Ishikawa (cell line): ENCODE measurements around the gene POT1.

Experiments used
- FOXM1 ChIP-seq: IDR thresholded peaks from 2 replicates; pipeline ENCODE4 v1.6.1; 2012; ENCODE audit warnings: low read depth, borderline replicate concordance
- NFIC ChIP-seq: IDR thresholded peaks from 2 replicates; pipeline ENCODE4 v1.6.1; 2012
- TAF1 ChIP-seq: IDR thresholded peaks from 2 replicates; pipeline ENCODE4 v1.6.1; 2012; ENCODE audit warnings: low read depth, mild to moderate bottlenecking
- TF ChIP-seq, protein P1 (sequence below): IDR thresholded peaks from 2 replicates; pipeline ENCODE4 v1.6.1; 2012
- TF ChIP-seq, protein P2 (sequence below): IDR thresholded peaks from 2 replicates; pipeline ENCODE4 v1.6.1; 2012

DNA sequence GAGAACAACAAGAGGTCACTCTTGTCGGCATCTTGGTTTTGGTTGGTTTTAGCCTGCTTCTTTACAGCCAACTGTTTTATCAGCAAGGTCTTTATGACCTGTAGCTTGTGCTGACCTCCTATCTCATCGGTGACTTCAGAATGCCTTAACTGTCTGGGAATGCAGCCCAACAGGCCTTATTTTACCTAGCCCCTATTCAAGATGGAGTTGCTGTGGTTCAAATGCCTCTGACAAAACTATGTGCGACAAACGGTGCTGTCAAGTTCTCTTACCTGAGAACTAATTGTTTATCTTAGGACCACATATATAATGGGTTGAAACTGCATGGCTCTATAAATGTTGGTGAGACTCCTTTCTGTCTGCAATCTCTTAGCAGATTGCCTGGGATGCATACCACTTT lies 35.9 kb upstream of the POT1 start:
- TF ChIP-seq, protein P1, sequence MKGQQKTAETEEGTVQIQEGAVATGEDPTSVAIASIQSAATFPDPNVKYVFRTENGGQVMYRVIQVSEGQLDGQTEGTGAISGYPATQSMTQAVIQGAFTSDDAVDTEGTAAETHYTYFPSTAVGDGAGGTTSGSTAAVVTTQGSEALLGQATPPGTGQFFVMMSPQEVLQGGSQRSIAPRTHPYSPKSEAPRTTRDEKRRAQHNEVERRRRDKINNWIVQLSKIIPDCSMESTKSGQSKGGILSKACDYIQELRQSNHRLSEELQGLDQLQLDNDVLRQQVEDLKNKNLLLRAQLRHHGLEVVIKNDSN: no peak
- TF ChIP-seq FOXM1 (no peak), TAF1 (no peak), NFIC (no peak)
- TF ChIP-seq, protein P2, sequence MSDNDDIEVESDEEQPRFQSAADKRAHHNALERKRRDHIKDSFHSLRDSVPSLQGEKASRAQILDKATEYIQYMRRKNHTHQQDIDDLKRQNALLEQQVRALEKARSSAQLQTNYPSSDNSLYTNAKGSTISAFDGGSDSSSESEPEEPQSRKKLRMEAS: no peak
